SIG-M5 (cell line): Measurements from ENCODE around the gene ABR.
"Not testable (repeated sequence)": the region's sequence is repeated elsewhere in the genome, so short reads cannot be mapped to it uniquely, and the experiment has no call there.

Experiments
- DNase-seq: peaks from one replicate; lab custom pipeline; 2025; lab: John Stamatoyannopoulos, UW

Gene ABR

DNA sequence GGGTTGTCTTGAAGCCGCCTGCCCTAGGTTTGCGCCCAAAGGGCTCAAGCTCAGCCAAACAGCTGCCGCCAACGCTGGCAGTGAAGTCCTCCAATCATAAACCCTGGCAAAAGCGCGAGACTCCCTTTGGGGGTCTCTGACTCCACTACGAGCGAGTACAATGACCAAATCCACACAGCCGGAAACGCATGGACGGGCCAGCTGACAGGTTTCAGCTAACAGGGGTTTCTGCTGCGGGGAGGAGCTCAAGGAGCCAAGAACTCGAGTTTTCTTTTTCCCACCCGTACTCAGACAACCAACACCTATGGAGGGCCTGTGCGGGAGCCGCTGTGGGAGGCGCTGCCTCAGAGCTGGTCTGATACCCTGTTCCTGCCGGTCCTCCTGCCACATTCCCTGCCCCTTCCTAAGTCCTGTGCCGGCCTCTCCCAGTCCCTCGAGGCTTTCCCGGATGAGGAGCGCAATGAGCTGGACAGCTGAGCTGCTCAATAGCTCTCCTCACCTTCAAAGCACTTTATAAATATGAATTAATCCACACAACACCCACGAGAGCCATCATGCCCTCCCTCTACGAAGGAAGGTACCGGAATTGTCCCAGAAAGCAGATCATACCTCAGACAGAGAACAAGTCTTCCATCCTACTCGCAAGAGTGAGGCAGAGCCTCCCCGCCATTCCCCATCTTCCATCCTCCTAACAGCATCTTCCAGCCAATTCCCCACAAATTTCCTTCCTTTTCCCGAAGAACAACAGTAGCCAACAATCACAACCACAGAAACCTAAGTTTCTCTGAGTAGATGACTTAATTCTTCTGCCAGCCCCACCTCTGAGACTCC is 6.1 kb downstream of the ABR start:
- DNase-seq, result no peak

DNA sequence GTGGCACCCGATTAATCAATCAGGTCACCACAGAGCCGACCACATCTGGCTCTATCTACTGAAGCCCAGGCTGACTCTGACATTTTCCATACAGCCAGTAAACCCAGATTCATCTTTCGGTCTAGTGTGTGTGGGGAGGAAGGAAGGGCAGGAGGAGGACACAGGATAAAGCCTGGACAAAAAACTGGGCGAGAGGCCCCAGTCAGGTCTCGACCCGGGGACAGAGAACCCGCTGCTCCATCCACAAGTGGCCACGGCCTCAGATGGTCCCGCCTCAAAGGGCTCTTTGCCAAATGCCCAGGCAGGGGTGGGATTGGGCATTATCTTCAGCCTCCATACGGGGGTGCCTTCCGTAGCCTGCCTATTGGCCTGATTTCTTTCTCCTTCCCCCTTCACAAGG is 7.8 kb downstream of the ABR start:
- DNase-seq, result no peak

DNA sequence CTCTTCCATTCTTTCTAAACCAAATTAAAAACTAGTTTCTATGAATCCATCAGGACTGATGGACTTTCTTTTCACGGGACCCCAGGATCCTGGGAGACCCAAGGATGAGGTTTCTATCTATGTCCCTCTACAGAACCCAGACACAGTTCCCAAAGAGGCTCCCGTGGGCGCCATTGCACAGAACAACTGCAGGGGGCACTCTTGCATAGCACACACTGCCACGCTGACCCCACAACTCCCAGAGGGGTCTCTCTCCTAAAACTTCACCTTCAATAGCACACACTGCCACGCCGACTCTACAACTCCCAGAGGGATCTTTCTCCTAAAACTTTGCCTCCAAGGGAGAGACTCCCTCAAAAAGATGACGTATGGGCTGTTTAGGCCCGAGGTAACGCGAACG is 9.0 kb downstream of the ABR start:
- DNase-seq, result no peak

DNA sequence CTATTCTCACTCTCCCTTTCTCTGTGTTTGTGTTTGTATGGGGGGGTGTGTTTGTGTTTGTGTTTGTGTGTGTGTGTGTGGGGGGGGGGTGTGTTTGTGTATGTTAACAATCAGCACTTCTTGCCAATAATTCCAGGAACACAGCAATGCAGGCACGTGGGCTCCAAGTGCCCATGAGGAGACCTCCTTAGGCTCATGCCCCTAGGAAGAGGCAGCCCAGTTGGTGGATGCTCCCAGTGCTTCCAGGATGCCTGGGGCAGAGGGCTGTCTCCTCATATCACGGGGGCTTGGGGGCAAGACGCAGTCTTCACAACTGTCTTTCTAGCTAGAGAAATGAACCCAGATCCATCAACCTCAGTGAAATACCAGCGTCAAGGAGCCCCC is 9.9 kb downstream of the ABR start:
- no peak for DNase-seq

DNA sequence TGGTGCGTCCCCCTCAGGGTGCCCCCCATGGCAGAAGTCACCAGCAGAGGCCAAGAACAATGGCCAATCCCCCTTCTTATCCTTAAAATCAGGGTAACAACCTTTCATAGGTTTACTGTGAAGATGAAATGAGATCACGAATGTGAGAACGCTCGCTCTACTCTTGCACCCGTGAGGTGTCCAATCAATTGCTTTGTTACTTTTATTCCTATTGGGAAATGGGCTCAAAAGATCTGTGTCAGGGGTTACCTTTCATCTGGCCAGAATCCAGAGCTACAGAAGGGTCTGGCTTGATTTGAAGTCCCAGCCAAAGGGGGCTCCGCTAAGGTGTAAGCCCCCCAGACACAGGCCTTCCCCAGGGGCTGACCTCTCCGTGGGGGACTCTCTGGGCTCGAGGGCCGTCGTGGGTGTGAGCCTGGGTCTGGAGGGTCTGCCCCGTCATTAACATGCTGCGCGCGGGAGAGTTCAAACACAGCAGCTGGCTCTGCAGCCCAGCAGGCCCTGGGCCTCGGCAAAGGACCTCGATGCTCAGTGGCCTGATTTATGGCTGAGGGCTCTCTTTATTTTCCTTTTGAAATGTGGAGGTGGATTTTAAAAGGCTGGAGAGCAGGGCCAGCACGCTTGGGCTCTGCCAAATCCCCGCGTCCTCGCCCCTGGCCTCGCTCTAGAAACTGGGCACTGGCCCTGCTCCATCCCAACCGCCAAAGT is 10.4 kb downstream of the ABR start:
- no peak for DNase-seq

DNA sequence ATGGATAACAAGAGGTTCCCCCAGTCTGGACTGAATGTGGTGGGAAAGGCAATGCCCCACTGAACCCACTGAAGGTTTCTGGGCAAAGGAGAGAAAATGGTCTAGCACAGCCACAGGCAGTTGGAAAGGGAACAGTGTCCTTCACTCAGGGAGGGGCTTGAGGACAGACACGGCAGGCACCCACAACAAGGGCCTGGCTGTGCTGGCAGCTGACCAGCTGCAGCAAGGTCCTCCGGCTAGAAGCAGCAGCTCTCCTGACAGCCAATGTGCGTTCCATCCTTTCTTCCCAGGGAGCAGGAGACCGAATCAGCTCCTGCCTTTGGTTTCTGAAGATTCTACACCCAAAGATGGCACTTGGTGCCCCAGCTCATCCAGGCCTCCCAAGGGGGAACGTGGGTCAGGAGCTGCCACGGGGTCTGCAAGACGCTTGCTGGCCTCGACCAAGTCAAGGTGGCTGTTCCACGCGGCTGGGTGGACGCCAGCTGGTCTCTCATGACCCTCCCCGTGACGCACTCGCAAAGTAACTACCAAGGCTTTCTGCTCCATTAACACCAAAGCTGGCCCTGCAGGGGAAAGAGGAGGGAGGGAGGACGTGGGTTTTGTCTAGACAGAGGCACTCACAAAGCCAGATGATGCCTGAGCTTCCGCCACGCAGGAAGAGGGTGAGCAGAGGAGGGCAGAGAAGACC is 11.1 kb downstream of the ABR start:
- no peak for DNase-seq

DNA sequence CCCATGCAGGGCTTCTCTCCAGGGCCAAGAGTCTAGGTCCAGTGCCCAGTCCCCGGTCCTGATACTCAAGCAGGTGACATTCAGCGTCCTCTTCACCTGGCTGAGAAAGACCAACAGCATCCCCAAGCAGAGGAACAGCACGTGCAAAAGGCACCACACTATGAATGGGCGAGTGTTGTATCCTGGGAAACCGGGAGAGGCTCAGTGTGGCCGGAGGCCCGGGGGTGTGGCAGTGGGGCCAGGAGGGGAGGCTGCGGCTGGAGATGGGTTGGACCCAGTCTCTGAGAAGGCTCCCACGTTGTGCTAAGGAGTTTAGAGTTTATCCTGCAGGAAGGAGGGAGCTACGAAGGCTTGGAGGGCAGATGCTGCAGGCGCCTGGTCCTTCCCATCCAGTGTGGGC is 13.5 kb downstream of the ABR start:
- no peak for DNase-seq

DNA sequence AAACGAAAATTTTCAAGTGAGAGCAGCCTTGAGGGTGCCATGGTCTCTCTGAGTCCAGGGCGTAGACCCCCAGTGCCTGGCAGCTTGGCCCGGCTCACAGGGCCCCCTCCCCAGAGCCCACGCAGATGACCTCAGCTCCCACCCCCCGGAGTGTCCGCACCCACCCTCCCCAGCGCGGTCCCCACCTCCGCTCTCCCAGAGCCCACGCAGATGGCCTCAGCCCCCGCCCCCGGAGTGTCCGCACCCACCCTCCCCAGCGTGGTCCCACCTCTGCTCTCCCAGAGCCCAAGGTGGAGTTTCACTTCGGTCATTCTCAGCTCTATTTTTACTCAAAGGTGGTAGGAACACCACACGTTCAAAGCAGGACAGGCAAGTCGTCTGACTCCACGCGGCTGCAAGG is 13.9 kb downstream of the ABR start:
- no peak for DNase-seq

DNA sequence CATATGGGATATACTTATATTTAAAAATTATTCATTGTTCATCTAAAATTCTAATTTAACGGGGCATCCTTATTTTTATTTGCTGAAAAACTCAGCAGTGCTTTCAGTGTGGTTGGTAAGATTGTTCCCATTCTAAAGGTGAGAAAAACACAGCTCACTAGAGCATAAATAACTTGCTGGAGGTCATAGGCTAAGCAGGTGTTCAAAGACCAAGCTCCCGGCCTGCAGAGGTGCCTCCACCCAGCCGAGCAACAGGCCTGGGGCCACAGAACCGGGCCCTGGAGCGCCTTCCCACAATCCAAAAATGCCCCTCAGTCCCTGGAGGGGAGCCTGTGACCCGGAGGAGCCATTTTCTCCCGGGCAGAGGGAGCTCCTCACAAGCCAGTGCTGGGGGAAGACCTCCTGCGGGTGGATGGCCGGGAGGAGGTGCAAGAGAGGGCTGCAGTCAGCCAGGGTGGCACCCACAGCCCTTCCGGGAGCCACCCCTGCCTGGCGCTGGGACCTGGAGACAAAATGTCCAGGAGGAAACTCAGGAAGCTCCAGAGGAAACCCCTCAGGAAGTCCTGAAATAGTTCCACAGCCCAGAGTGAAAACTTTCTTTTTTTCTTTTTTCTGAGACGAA is 14.7 kb downstream of the ABR start:
- no peak for DNase-seq

DNA sequence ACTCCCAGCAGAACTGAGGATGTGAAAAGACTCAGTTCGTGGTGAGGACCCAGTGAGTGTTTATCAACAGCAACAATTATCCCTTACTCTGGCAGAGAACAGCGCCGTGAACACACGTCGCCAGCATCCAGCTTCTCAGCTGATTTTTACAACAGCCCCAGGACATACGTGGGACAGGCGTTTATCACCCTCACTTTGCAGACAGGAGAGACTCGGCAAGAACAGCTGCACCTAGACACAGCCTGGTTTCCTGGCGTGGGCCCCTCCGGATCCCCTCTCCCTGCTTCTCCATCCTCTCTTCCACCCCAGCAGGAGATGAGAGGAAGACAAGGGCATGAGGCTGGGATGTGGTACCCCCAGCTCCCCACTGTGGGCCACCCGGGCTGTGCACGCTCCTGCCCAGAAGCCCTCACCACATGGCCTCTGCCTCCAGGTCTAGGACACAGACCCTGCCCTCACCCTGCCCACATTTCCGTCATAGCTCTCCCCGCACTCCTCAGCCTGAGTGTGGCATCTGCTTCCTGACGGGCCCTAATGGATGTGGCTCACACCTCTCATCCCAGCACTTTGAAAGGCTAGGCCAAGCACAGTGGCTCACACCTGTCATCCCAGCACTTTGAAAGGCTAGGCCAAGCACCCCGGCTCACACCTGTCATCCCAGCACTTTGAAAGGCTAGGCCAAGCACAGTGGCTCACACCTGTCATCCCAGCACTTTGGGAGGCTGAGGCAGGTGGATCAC is 17.5 kb downstream of the ABR start:
- DNase-seq, result no peak

DNA sequence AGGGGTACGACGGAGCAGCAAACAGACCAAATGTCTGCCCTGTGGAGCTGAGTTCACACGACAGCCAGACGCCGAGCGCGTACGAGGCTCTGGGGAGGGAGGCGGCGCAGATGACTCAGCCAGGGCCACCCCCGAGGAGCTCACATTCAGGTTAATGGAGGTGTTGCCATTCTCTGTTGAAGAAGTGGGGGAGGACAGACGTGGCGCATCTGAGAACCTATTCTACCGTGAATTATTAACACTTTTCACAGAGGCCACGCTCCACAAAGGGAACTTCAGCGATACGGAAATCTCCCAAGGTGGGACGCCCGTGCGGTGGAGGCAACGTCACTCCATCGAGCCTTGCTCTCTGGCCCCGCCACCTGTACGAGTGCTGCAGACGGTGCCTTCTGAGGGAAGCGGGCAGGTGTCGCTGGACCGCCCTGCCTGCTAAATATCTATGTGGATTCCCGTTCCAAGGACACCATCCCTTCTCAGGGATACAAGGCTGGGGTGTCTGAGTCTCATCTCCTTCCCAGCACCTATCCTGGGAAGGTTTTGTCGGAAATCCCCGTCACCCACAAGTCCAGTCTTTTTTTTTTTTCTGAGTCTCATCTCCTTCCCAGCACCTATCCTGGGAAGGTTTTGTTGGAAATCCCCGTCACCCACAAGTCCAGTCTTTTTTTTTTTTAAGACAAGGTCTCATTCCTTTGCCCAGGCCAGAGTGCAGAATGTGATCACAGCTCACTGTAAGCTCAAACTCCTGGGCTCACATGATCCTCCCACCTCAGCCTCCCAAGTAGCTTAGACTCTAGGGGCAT is 19.0 kb downstream of the ABR start:
- no peak for DNase-seq

DNA sequence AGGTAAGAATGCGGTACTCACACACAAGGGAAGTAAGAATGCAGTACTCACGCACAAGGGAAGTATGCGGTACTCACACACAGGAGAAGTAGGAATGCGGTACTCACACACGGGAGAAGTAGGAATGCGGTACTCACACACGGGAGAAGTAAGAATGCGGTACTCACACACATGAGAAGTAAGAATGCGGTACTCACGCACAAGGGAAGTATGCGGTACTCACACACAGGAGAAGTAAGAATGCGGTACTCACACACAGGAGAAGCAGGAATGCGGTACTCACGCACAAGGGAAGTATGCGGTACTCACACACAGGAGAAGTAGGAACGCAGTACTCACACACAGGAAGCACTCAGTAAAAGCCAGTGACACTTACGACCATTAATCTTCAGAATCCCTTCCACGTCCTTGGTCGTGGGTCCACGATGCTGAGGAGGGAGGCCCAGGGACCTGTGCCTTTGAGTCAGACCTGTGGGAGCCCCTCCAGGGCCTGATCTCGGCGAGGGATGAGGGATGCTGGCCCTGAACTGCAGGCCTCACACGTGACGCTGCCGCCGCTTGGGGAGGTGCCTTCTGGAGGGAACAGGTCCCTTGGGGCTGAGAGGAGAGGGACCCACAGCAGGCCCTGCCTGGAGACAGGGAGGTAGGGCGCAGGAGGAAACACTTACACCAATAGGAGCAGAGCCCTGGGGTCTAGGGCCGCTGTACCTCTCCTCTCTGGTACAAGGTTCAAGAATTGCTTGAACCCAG is 20.2 kb downstream of the ABR start:
- DNase-seq, result no peak

DNA sequence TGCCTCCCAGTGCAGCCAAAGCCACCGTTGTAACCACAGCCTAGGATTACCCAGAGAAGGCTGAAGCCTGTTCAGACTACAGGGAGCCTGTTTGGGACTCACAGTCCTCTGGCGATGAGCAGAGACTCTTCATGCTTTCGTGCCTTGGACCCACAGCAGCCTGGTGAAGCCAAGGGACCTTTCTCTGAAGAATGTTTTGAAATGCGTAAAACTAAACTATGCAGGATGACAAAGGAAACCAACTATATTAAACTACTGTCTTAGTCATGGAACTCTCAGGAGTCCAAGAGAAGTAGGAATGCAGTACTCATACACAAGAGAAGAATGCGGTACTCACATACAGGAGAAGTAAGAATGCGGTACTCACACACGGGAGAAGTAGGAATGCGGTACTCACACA is 20.9 kb downstream of the ABR start:
- no peak for DNase-seq

DNA sequence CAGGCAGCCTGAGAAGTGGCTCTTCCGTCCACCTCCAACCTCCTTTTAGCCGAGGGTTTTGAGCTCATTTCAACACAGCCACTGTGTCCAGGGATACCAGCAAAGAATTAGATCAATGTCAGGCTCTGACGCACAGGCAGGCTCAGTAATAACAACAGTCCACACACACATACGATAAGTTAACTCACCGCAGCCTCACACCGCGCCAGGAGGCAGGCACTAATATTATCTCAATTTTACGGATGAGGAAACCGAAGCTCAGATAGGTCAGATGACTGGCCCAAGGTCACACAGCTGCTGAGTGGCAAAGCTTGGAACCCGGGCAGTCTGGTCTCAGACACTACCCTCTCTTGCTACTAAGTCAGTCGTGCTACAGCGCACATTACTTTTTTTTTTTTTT is 22.9 kb downstream of the ABR start:
- DNase-seq, result no peak

DNA sequence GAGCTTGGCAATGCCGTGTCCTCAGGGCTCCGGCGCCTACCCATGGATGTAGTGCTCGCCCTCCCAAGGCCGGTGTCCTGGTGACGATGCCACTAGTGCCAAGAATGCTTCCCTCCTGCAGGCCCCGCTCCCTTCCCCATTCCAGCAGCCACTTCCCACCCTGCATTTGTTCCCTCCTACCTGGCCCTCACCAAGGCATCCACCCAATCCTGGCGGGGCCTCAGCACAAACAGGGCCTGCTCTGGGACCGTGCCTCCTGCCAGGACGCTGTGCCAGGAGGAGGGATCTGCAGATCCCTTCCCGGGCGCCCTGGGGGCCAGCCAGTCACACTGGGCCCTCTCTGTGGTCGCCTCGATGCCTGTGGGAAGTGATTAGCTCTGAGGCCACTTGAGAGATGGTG is 25.1 kb downstream of the ABR start:
- no peak for DNase-seq

DNA sequence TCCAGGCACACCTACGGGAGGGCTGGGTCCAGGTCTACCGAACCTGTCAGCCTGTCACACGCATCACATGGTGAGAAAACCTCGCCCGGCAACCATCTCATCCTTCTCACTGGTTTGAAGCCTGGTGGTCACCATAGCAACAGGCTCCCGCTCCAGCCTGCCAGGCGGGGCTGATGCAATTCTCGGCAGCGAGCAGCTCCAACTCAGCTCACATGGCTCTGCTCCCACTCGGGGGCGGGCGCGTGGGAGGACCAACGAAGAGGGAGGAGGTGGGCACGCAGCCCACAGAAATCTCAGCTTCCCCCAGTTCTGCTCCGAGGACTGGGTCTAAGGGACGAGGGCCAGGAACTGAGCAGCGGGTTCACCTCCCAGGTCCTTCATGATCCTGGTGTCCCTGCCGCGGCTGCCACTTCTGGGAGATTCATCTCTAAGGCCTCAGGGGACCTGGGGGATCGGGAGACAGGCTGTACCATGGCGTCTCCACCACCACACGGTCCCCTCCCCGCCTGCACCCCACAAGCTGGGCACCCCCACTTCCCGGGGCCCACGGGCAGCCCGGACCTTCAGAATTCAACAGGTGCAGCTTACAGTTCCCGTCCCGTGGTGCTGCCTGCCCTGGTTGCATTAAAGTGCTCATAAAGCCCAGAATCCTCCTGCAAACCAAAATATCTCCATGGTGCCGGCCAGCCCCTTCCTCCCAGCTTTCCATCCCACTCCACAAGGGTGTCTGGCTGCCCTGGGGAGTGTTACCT is 25.8 kb downstream of the ABR start:
- DNase-seq, result no peak

DNA sequence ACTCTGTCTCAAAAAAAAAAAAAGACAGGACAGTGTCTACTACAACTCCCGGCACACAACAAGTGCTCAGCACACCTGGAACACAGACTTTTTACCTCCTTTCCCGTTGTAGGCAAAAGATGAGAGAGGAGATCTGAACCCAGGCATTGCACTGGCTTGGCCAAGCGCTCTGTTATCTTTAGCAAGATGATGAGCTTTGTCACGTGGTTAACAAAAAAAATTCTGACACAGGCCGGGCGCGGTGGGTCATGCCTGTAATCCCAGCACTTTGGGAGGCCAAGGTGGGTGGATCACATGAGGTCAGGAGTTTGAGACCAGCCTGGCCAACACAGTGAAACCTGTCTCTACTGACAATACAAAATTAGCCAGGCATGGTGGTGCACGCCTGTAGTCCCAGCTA is 27.2 kb downstream of the ABR start:
- DNase-seq, result not testable (repeated sequence)

DNA sequence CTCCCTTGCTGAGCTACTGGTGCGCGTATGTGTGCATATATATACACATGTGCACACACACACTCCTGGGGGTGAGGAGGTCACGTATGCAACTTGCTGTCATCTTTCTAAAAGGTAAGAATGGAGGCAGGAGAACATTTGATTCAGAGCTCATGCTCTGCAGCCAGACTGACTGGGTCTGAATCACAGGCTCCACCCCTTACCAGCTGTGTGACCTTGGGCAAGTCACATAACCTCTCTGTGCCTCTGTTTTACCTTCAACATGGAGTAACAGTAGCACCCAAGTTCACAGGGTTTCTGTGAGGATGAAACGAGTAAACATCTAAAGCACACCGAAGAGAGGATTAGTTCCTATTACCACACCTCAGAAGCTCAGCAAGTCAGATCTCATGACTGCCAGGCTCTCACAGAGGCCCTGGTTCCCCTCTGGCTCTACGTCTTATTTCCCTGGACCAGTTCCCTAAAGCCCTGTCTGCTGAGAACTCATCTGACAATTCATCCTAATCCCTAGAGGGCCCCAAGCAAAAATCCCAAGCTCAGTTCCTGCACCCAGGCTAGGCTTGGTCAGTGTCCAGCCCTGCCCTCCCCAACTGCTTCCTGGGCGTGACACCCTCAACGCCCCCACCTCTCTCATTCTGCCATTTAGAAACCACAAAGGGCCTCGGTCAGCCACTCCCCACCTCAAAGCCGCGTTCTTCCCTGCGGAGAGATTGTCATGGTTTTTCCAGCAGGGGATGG is 28.7 kb downstream of the ABR start:
- no peak for DNase-seq

DNA sequence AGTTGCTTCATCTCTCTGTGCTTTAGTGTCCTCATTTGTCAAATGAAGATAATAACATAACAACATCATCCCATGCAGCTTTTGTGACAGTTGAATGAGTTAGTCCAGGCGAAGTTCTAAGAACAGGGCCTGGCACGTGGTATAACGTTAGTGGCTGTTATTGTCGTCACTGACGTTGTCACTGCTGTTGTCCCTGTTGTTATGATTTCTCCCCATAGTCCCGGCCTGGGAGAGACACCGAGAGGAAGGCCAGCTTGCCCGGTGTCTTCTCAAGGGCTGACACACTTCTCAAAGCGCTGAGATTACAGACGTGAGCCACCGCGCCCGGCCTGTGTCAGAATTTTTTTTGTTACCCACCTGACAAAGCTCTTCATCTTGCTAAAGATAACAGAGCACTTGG is 29.9 kb downstream of the ABR start:
- DNase-seq, result no peak
